ENCODE data around the gene NOVA2.
A peak's percentile ranks its signal among the peaks of the same experiment; 100 is the strongest.

The NOVA2 gene, protein sequence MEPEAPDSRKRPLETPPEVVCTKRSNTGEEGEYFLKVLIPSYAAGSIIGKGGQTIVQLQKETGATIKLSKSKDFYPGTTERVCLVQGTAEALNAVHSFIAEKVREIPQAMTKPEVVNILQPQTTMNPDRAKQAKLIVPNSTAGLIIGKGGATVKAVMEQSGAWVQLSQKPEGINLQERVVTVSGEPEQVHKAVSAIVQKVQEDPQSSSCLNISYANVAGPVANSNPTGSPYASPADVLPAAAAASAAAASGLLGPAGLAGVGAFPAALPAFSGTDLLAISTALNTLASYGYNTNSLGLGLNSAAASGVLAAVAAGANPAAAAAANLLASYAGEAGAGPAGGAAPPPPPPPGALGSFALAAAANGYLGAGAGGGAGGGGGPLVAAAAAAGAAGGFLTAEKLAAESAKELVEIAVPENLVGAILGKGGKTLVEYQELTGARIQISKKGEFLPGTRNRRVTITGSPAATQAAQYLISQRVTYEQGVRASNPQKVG

GRCh38 chr19:45973553-45974338 is at the start of gene NOVA2:
NOVA2 (minus strand) TSS chr19:45973865; CDS start chr19:45973351, 514 bp downstream.
- peak; percentile 87 for DNase-seq

GRCh38 chr19:46023311-46023779 is 49.7 kb upstream of the NOVA2 start:
- no peak for DNase-seq

DNA sequence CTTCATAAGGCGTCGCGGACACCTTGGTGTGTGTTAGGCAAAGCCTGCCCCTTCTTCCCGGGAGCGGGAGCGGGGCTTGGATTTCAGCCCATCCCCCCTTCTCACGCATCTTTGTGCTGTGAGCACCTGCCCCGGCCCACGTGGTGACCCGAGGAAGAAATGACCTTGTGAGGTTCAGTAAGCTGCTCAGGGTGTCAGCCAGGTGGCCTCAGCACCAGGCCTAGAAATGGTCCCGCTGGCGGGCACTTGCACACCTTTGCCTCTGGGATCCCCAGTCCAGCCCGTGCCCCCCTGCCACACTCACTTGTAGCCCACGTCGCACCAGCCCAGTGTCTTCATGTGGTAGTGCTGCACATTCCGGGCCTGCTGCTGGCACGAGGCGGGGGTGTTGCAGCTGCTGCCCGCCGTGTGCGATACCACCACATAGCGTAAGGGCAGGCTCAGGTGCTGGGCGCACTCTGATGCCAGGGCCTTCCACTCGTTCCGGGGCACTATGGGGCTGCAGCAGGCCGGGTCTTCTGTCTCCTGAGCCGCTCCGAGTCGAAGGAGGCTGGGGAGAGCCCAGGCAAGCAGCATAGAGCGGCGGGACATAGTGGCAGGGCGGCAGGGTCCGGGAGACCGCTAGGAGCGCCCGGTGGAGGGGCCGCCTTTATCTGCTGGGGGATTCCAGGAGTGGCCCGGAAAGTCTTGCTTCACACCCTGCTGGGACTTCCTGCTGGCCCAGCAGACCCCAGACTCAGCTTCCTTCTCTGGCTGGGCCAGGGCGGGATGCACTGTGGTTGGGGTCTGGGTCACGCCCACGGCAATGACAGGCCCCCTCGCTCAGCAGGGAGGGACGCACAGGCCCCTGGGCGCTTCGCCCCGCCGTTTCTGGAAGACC is 49.0 kb upstream of the NOVA2 start, which contains the start of gene PGLYRP1:
PGLYRP1 (minus strand) TSS at position 623 of the 880 bp plus-strand sequence; CDS start at position 591, 32 bp downstream.
- peak; percentile 27 for DNase-seq

DNA sequence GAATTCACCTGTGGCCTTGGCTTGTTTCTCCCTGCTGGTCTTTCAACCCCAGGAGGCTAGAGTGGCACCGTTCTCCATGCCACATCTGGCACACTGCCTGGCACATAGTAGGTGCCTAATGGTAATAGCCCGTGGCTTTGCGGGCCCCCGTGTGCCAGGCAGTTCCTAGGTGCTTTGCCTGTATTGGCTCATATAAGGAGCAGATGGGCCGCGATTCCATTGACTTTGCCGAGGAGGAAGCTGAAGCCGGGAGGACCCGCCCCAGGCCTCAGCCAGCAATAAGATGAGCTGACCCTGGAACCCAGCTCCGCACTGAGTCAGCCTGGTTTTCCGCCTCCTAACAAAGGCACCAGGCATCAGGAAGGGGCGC is 48.4 kb upstream of the NOVA2 start:
- DNase-seq, result no peak

GRCh38 chr19:46021531-46022041 is 47.9 kb upstream of the NOVA2 start:
- no peak for DNase-seq

- DNase-seq, result no peak
These were observed 47.1 kb upstream of the NOVA2 start for GRCh38 chr19:46020819-46021125.

- DNase-seq, result no peak
These were observed 45.6 kb upstream of the NOVA2 start for GRCh38 chr19:46019270-46019669.

DNA sequence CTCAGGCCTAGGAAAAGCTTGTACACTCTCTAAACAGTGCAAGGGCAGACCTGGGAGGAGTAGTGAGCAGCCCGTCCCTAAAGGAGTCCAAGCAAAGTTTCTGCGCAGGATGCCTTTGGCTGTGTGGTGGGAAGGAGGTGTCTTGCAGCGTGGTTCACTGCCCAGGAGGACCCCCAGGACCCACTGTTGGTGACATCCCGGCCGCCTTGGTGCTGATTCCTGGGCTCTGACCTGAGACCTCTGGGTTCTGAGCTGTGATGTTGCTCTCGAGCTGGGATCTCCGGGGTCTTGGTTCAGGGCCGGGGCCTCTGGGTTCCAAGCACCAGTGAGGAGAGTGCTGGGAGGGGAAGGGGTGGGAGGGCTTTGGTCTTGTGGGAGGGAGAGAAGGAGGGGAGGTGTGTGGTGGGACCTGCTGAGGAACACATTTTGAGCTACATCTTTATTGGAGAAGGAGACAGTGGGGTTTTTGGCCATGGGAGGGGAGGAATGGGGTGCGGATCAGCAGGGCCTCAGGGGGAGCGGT is 45.1 kb upstream of the NOVA2 start:
- DNase-seq, result no peak

GRCh38 chr19:46017874-46018675 is 44.4 kb upstream of the NOVA2 start:
- no peak for DNase-seq

GRCh38 chr19:46017095-46017429 is 43.4 kb upstream of the NOVA2 start:
- no peak for DNase-seq

GRCh38 chr19:46016426-46017094 is 42.9 kb upstream of the NOVA2 start:
- DNase-seq, result peak; percentile 88

GRCh38 chr19:46015687-46016425 is 42.2 kb upstream of the NOVA2 start:
- DNase-seq, result peak; percentile 35

GRCh38 chr19:46014941-46015686 is 41.4 kb upstream of the NOVA2 start:
- DNase-seq, result peak; percentile 95

DNA sequence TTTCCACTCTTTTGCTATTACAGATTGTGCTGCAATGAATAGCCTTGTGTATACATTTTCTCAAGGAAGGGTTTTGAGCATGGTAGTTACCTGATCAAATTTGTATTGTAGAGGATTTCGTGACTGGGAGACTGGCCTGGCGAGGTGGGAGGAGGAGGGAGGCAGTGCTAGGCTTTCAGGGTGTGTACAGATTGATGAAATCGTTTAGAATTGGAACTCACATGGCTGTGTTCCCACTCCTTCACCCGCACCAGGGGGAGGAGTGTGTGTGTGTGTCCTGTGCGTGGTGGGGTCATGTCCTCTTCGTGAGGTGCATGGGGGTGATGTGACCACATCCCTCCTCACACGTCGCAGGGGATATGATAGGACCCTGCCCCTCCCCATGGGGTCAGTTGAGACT is 40.9 kb upstream of the NOVA2 start:
- no peak for DNase-seq

- peak; percentile 63 for DNase-seq
These were observed 36.2 kb upstream of the NOVA2 start for GRCh38 chr19:46009530-46010510.

DNA sequence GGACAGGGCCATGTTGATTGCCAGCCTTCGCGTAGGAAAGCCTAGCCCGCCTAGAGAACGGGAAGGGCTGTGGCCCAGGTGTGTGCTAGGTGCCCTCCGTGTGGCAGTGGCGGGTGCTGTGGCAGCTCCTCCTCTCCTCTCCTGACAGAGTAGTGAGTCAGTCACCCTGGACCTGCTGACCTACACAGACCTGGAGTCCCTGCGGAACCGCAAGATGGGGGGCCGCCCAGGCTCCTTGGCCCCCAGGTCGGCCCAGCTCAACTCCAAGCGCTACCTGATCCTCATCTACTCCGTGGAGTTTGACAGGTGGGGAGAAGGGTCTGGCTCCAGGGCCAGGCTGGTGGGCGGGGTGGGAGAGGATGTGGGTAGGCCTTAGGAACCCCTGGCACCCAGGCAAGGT is 32.7 kb upstream of the NOVA2 start:
- no peak for DNase-seq

GRCh38 chr19:46002678-46003275 is 29.1 kb upstream of the NOVA2 start:
- no peak for DNase-seq
